H1 (cell line): ENCODE measurements around the gene MYO18A. TPM values are rescaled to one million over a fixed set of nuclear protein-coding genes. Genes with fewer than 3 reads are reported as not detected.

ENCODE experiments used
- ATF2 ChIP-seq: IDR thresholded peaks from 2 replicates; pipeline ENCODE4 v1.6.1; 2012; ENCODE audit warnings: low read length, inconsistent platforms
- BRCA1 ChIP-seq: IDR thresholded peaks from 2 replicates; pipeline ENCODE4 v1.6.1; 2012; ENCODE audit warnings: low read depth, low read length, improper control_type of control experiment
- CREB1 ChIP-seq: IDR thresholded peaks from 2 replicates; pipeline ENCODE4 v1.6.1; 2012; ENCODE audit warnings: inconsistent platforms
- CTBP2 ChIP-seq: IDR thresholded peaks from 2 replicates; pipeline ENCODE4 v1.7.0; 2011; ENCODE audit warnings: borderline replicate concordance, mild to moderate bottlenecking, moderate library complexity, mixed read lengths, low read length; ENCODE audit not compliant: insufficient read depth, insufficient read length
- CTCF ChIP-seq, 3 experiments: IDR thresholded peaks; 1 replicate in 2 of 3; 2 replicates in 1 of 3; pipeline versions ENCODE4 v1.5.1 to v1.6.1; 2011; ENCODE audit warnings: low read length in 3 of 3, mild to moderate bottlenecking in 3 of 3, inconsistent platforms in 2 of 3, low read depth in 1 of 3, moderate library complexity in 1 of 3; ENCODE audit not compliant: insufficient read depth in 1 of 3; ENCODE audit errors: control extremely low read depth in 1 of 3
- EP300 ChIP-seq, 2 experiments: IDR thresholded peaks; 1 replicate in 1 of 2; 2 replicates in 1 of 2; pipeline ENCODE4 v1.6.1; 2011 to 2012; ENCODE audit warnings: low read depth in 2 of 2, low read length in 2 of 2, mild to moderate bottlenecking in 2 of 2, borderline replicate concordance in 1 of 2, inconsistent platforms in 1 of 2, moderate library complexity in 1 of 2
- EZH2 ChIP-seq: fragments of 200-600 bp; sonication (generic); IDR thresholded peaks from 2 replicates; pipeline ENCODE4 v1.7.1; 2012; ENCODE audit warnings: low read depth, mild to moderate bottlenecking, moderate library complexity, low read length, inconsistent platforms; ENCODE audit not compliant: severe bottlenecking
- FOSL1 ChIP-seq: IDR thresholded peaks from 2 replicates; pipeline ENCODE4 v1.6.1; 2011; ENCODE audit warnings: mild to moderate bottlenecking, low read depth, low read length, moderate library complexity; ENCODE audit not compliant: insufficient read depth
- HDAC6 ChIP-seq: IDR thresholded peaks from one replicate; pipeline ENCODE4 v1.7.1; 2012; ENCODE audit warnings: low read depth, mild to moderate bottlenecking, inconsistent platforms, low read length, moderate library complexity
- KDM1A ChIP-seq: fragments of 200-600, 300-600 bp; sonication (generic); IDR thresholded peaks from 2 replicates; pipeline ENCODE4 v1.7.1; 2016; ENCODE audit warnings: mild to moderate bottlenecking, low read length, borderline replicate concordance
- KDM4A ChIP-seq: IDR thresholded peaks from one replicate; pipeline ENCODE4 v1.7.1; 2012; ENCODE audit warnings: low read depth, mild to moderate bottlenecking, moderate library complexity, low read length, inconsistent platforms; ENCODE audit not compliant: severe bottlenecking
- RAD21 ChIP-seq, 2 experiments: IDR thresholded peaks in 1 of 2; conservative IDR thresholded peaks in 1 of 2; 2 replicates each; pipeline ENCODE4 v1.6.1; 2011; ENCODE audit warnings: low read depth in 2 of 2, low read length in 2 of 2, improper control_type of control experiment in 1 of 2, inconsistent platforms in 1 of 2, mild to moderate bottlenecking in 1 of 2, moderate library complexity in 1 of 2
- RFX5 ChIP-seq: IDR thresholded peaks from 2 replicates; pipeline ENCODE4 v1.6.1; 2011; ENCODE audit warnings: low read depth, low read length, improper control_type of control experiment, borderline replicate concordance
- SP2 ChIP-seq: IDR thresholded peaks from 2 replicates; pipeline ENCODE4 v1.6.1; 2012; ENCODE audit warnings: mild to moderate bottlenecking, low read length, inconsistent platforms
- SP4 ChIP-seq: IDR thresholded peaks from 2 replicates; pipeline ENCODE4 v1.6.1; 2012; ENCODE audit warnings: low read length, inconsistent platforms
- TAF1 ChIP-seq: IDR thresholded peaks from 2 replicates; pipeline ENCODE4 v1.6.1; 2011; ENCODE audit warnings: mild to moderate bottlenecking, low read depth, low read length
- TCF12 ChIP-seq: IDR thresholded peaks from 2 replicates; pipeline ENCODE4 v1.6.1; 2011; ENCODE audit warnings: low read depth, mild to moderate bottlenecking, low read length
- polyA plus RNA-seq, 7 experiments: library from polyadenylated mRNA; depleted of rRNA in 3 of 7; stranded (reverse) in 5 of 7; unstranded in 2 of 7; fragments of >200 nt in 5 of 7; fragments of 200-250 nt in 2 of 7; gene quantifications; 1 replicate in 5 of 7; 2 replicates in 1 of 7; 4 replicates in 1 of 7; pipeline versions ENCODE4 v1.2.1 to v1.2.3, GENCODE V29; 2011 to 2013; ENCODE audit warnings: missing spikeins in 2 of 7, mixed read lengths in 2 of 7
- total RNA-seq: library from RNA; stranded (reverse); fragmentation: NEBNext Ultra II Directional; extraction: Animal tissue kit (Norgen Biotek cat#: 25700); gene quantifications from 2 replicates; pipeline ENCODE4 v1.2.1, GENCODE V29; 2021
- TF ChIP-seq, protein P1 (sequence below): IDR thresholded peaks from 2 replicates; pipeline ENCODE4 v1.6.1; 2012; ENCODE audit warnings: inconsistent platforms

The MYO18A gene
- total and polyA plus RNA-seq, 2 of the 8 experiments (the other 6 are each of a cell fraction or from before 2014, with no cell fraction given): 7.6 to 43.8 TPM

DNA sequence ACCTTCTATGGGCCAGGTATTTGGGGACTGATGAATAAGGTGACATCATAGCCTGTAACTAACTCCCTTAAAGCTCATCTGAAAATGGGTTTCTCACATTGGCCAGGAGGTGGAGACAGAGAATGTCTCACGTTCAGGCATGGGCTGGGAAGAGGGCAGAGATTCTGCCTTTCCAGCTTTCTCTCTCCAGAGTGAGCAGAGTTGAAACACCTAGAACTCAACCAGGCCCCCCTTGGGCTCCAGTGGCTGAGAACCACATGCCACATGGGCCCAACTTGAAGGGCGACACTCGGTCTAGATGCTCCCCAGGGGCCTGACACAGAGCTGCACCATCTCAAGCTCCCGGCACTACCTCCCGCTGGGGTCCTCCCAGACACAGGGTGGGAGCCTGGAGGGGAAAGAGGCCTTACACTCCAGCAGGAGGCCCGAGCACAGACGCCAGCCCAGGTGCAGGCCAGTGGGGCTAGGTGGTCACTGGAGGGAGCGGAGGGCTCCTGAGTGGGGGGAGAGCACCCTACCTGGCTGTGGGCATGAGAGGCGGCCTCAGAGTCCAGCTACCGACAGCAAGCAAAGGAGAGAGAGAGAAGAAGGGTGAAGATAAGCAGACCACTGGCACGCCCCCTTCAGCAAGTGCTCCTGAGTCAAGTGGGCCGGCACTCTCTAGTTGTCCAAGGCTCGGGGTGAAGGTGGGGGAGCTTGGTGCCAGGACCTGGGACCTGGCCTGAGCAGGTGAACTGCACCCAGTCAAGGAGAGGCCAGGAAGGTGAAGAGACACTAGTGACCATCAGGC lies 55.9 kb downstream of the MYO18A start (continued):
- TF ChIP-seq ATF2 (peak; percentile 96), EP300 (IDR thresholded peaks at IDR 0.05; ENCODE audit: borderline replicate concordance in 1 of 2, low read depth in 2 of 2, low read length in 2 of 2) (no peak), TCF12 (no peak), SP4 (no peak), EZH2 (no peak), SP2 (no peak), RAD21 (IDR thresholded peaks at IDR 0.05 in 1 of 2, conservative IDR thresholded peaks at IDR 0.05 in 1 of 2; ENCODE audit: low read depth in 2 of 2, low read length in 2 of 2) (peak; percentile 92 to 93), TAF1 (no peak), HDAC6 (no peak), KDM1A (no peak), RFX5 (no peak), FOSL1 (no peak), CREB1 (peak; percentile 30; the same call in 1 of the 2 replicates), CTCF (IDR thresholded peaks at IDR 0.05; ENCODE audit: control extremely low read depth in 1 of 3, insufficient read depth in 1 of 3, low read depth in 1 of 3, low read length in 3 of 3) (peak; percentile 48 to 92 (median 85)), KDM4A (no peak), CTBP2 (no peak), BRCA1 (no peak)
- TF ChIP-seq, protein P1, sequence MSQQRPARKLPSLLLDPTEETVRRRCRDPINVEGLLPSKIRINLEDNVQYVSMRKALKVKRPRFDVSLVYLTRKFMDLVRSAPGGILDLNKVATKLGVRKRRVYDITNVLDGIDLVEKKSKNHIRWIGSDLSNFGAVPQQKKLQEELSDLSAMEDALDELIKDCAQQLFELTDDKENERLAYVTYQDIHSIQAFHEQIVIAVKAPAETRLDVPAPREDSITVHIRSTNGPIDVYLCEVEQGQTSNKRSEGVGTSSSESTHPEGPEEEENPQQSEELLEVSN: no peak
